Activated CD4-positive, alpha-beta T cell treated with anti-CD3 and anti-CD28 coated beads for 36 hours (primary cell): ENCODE results near the gene NACAD. TPM values are rescaled to one million over a fixed set of nuclear protein-coding genes. Genes with fewer than 3 reads are reported as not detected.

Experiments used
- ATAC-seq: fragments of 200-7000 bp; cut with Tn5 transposase; one replicate; pipeline ENCODE4 v1.10.0; 2021; ENCODE audit warnings: mild to moderate bottlenecking, moderate library complexity
- CTCF ChIA-PET: fragments of 350-600 bp; sonication (Branson Sonifier 250); formaldehyde crosslinking; loops from one replicate; lab custom pipeline; 2021; ENCODE audit warnings: antibody characterized with exemption; lab: Charles Lee
- POLR2A ChIA-PET: fragments of 350-600 bp; sonication (Branson Sonifier 250); formaldehyde crosslinking; loops from one replicate; lab custom pipeline; 2021; ENCODE audit warnings: antibody characterized with exemption, inconsistent platforms; lab: Charles Lee
- DNase-seq: peaks from one replicate; pipeline ENCODE4 v3.0.0-alpha.2; 2020
- H3K27ac Mint-ChIP-seq: one replicate; pipeline ENCODE4 v1.8.0; 2021; ENCODE audit warnings: mixed read lengths
- H3K27me3 Mint-ChIP-seq: one replicate; pipeline ENCODE4 v1.8.0; 2021; ENCODE audit warnings: mixed read lengths
- H3K36me3 Mint-ChIP-seq: one replicate; pipeline ENCODE4 v1.8.0; 2021; ENCODE audit warnings: low read depth, mixed read lengths
- H3K4me1 Mint-ChIP-seq: one replicate; pipeline ENCODE4 v1.8.0; 2021; ENCODE audit warnings: mixed read lengths
- H3K4me3 Mint-ChIP-seq: one replicate; pipeline ENCODE4 v1.8.0; 2021; ENCODE audit warnings: mild to moderate bottlenecking, moderate library complexity, mixed read lengths
- H3K9me3 Mint-ChIP-seq: one replicate; pipeline ENCODE4 v1.8.0; 2021; ENCODE audit warnings: low read depth, mixed read lengths
- intact Hi-C, 2 experiments: fragments of 100-400 bp; cut with DNase I in 1 of 2; cut with micrococcal nuclease in 1 of 2; formaldehyde crosslinking; loops; one replicate each; pipeline versions ENCODE4 v1.14.2 to v1.15.1; 2022 to 2024; cut with DNase I, micrococcal nuclease
- total RNA-seq, 2 experiments: library from RNA; stranded (reverse); gene quantifications; one replicate each; pipeline ENCODE4 v1.2.3, GENCODE V29; 2021

The NACAD gene
- total RNA-seq, 2 experiments from 2014 or later, result 0.14 to 0.21 TPM

- peak; percentile 27 for ATAC-seq
- ChIA-PET CTCF (no interaction called here), POLR2A (interaction anchor here (0.6 kb wide), 1 partner anchor 101 kb away, joined by 3 read pairs; no protein-coding TSS in a partner anchor)
- no peak for DNase-seq
- H3K9me3 Mint-ChIP-seq, result no peaks in the 10 kb centered on the region
- no peak overlapping the region for H3K4me3 Mint-ChIP-seq
- H3K27ac Mint-ChIP-seq, result no peak overlapping the region
- no peaks in the 10 kb centered on the region for H3K27me3 Mint-ChIP-seq
- peaks cover 7% of the 10 kb centered on the region for H3K36me3 Mint-ChIP-seq
- intact Hi-C loops, result no loop called here
- no peaks in the 10 kb centered on the region for H3K4me1 Mint-ChIP-seq
These were observed 8.4 kb downstream of the NACAD start for GRCh38 chr7:45080265-45080957.

- Mint-ChIP-seq H3K4me1 (no peaks in the 10 kb centered on the region), H3K27me3 (no peaks in the 10 kb centered on the region), H3K36me3 (peaks cover 23% of the 10 kb centered on the region), H3K27ac (no peak overlapping the region), H3K4me3 (no peak overlapping the region), H3K9me3 (no peaks in the 10 kb centered on the region)
- ChIA-PET CTCF (no interaction called here), POLR2A (no interaction called here)
- DNase-seq (no peak), ATAC-seq (no peak)
- intact Hi-C loops, result no loop called here
These were observed 10.6 kb downstream of the NACAD start for GRCh38 chr7:45078125-45078681.

GRCh38 chr7:45077579-45077978 is 11.2 kb downstream of the NACAD start:
- H3K36me3 Mint-ChIP-seq, result peaks cover 29% of the 10 kb centered on the region
- ATAC-seq (no peak), DNase-seq (no peak)
- CTCF ChIA-PET, result no interaction called here
- intact Hi-C loops, result no loop called here
- no peaks in the 10 kb centered on the region for H3K9me3 Mint-ChIP-seq
- H3K4me3 Mint-ChIP-seq, result no peak overlapping the region
- H3K4me1 Mint-ChIP-seq, result no peaks in the 10 kb centered on the region
- no peak overlapping the region for H3K27ac Mint-ChIP-seq
- POLR2A ChIA-PET, result no interaction called here
- no peaks in the 10 kb centered on the region for H3K27me3 Mint-ChIP-seq

- Mint-ChIP-seq H3K4me1 (no peaks in the 10 kb centered on the region), H3K4me3 (no peak overlapping the region), H3K9me3 (no peaks in the 10 kb centered on the region), H3K36me3 (peaks cover 29% of the 10 kb centered on the region), H3K27me3 (no peaks in the 10 kb centered on the region), H3K27ac (no peak overlapping the region)
- POLR2A ChIA-PET, result no interaction called here
- intact Hi-C loops, result no loop called here
- DNase-seq (no peak), ATAC-seq (no peak)
- CTCF ChIA-PET, result no interaction called here
These were observed 11.8 kb downstream of the NACAD start for GRCh38 chr7:45076946-45077345.

- H3K27ac Mint-ChIP-seq, result no peak overlapping the region
- intact Hi-C loops, result no loop called here
- H3K27me3 Mint-ChIP-seq, result no peaks in the 10 kb centered on the region
- DNase-seq (no peak), ATAC-seq (no peak)
- no peaks in the 10 kb centered on the region for H3K9me3 Mint-ChIP-seq
- H3K4me3 Mint-ChIP-seq, result no peak overlapping the region
- H3K4me1 Mint-ChIP-seq, result no peaks in the 10 kb centered on the region
- CTCF ChIA-PET, result no interaction called here
- POLR2A ChIA-PET, result no interaction called here
- H3K36me3 Mint-ChIP-seq, result peaks cover 29% of the 10 kb centered on the region
These were observed 12.6 kb downstream of the NACAD start for GRCh38 chr7:45075871-45076796.

GRCh38 chr7:45075355-45075644 is 13.5 kb downstream of the NACAD start:
- Mint-ChIP-seq H3K36me3 (peaks cover 31% of the 10 kb centered on the region), H3K9me3 (no peaks in the 10 kb centered on the region), H3K27me3 (no peaks in the 10 kb centered on the region), H3K4me1 (no peaks in the 10 kb centered on the region), H3K27ac (no peak overlapping the region), H3K4me3 (no peak overlapping the region)
- ATAC-seq (no peak), DNase-seq (no peak)
- CTCF ChIA-PET, result no interaction called here
- POLR2A ChIA-PET, result no interaction called here
- intact Hi-C loops, result no loop called here

GRCh38 chr7:45074528-45075354 is 14.0 kb downstream of the NACAD start:
- H3K4me1 Mint-ChIP-seq, result no peaks in the 10 kb centered on the region
- ChIA-PET POLR2A (no interaction called here), CTCF (interaction anchor here (0.8 kb wide), 1 partner anchor 499 kb away, joined by 3 read pairs; no protein-coding TSS in a partner anchor)
- peaks cover 36% of the 10 kb centered on the region for H3K36me3 Mint-ChIP-seq
- no peaks in the 10 kb centered on the region for H3K27me3 Mint-ChIP-seq
- H3K4me3 Mint-ChIP-seq, result no peak overlapping the region
- intact Hi-C loops, result no loop called here
- H3K27ac Mint-ChIP-seq, result peak overlapping the region; percentile 63
- no peaks in the 10 kb centered on the region for H3K9me3 Mint-ChIP-seq
- no peak for ATAC-seq
- no peak for DNase-seq

GRCh38 chr7:45073786-45074527 is 14.8 kb downstream of the NACAD start:
- Mint-ChIP-seq H3K27ac (peak overlapping the region; percentile 63), H3K27me3 (no peaks in the 10 kb centered on the region), H3K9me3 (no peaks in the 10 kb centered on the region), H3K36me3 (peaks cover 43% of the 10 kb centered on the region), H3K4me1 (no peaks in the 10 kb centered on the region), H3K4me3 (no peak overlapping the region)
- intact Hi-C loops, result no loop called here
- ATAC-seq (no peak), DNase-seq (no peak)
- ChIA-PET CTCF (interaction anchor here (0.8 kb wide), 1 partner anchor 498 kb away, joined by 3 read pairs; no protein-coding TSS in a partner anchor), POLR2A (no interaction called here)

GRCh38 chr7:45073031-45073785 is 15.6 kb downstream of the NACAD start:
- no peaks in the 10 kb centered on the region for H3K4me1 Mint-ChIP-seq
- intact Hi-C loops, result no loop called here
- no peaks in the 10 kb centered on the region for H3K27me3 Mint-ChIP-seq
- ChIA-PET POLR2A (no interaction called here), CTCF (interaction anchor here (0.7 to 1.6 kb wide), 3 partner anchors 32 to 99 kb away, joined by 3 to 6 read pairs (median 3); no protein-coding TSS in a partner anchor)
- ATAC-seq, result no peak
- peaks cover 49% of the 10 kb centered on the region for H3K36me3 Mint-ChIP-seq
- peak overlapping the region; percentile 25 for H3K27ac Mint-ChIP-seq
- no peaks in the 10 kb centered on the region for H3K9me3 Mint-ChIP-seq
- DNase-seq, result no peak
- H3K4me3 Mint-ChIP-seq, result no peak overlapping the region
